ENCODE measurements around the gene PCAT7.

PCAT7 gene

DNA sequence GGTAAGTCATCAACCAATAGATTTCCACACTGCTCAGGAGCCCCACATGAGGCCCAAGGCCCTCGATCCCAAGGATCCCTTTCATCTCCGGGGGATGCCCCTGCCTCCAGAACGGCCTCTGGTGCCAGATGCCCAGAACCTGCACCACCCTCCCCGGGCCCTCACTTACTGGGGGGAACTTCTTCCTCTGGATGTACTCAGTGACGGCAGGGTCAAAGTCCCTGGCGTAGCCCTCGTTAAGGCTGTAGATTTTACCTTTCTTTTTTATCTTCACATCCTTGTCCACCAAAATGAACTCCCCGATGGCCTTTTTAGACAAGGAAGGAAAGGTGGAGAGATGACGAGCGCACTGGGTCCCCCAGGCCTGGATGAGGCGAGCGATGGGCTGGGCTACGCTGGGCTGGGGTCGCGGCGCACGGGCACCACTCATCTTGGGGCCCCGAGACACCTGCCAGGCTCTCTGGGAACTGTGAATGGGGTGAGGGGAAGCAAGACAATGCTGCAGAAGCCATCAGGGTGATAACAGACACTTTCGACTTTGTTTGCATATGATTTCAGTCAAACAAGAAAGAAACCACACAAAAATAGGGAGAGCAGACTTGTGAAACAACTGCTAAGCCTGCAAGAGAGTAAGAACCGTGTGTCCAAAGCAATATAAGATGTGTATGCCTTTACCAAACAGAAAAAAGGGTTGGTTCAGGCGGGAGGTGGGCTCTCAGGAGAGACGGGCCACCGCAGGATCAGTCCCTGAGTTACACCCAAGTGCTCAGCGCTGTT is 52.0 kb downstream of the PCAT7 start:
- no peak for DNase-seq

DNA sequence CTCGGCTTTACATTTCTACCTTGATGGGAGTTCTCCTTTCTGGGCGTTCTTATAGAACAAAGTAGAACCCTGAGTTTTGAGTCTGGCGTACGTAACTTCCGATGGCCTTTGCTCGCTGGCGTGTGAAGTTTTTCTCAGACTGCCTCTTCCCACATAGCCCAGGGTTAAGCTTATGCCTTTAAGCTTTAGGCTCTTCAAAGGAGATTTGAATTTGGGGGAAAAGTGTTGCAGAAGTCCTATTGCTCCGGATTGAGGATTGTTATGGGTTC is 52.5 kb downstream of the PCAT7 start:
- DNase-seq = no peak

DNA sequence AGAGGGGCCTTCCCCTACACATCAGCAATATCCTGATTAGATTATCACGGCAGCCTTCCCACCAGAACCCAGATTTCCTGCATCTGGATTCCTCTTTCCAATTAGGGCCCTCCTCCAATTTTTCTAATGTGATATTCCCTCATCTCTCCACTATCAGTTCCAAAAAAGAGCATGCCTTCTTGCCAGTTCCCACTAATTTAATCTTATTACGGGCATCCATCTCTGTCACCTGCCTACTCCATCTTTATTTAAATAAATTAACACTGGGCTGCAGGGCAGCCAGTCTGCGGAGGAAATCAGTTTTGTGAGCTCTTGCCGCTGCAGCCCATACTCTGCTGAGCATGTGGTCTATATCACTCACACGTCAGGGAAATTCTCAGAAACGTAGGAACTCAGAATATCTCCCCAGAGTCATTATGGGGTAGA is 55.3 kb downstream of the PCAT7 start:
- DNase-seq = no peak

DNA sequence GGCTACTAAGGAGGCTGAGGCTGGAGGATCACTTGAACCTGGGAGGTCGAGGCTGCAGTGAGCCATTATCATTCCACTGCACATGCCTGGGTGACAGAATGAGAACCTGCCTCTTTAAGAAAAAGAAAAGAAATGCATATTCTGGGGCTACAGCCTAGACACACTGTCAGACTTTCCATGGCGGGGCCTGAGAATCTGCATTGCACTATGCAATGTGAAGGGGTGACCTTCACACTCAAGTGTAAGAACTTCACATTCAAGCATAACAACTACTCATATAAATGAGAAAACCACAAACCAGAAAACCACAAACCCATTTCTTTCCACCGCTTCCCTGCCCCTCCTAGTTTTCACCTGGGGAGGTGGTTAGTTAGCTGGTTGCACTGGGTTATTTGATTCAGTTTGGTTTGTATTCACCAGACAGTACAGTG is 56.8 kb downstream of the PCAT7 start:
- DNase-seq = no peak

DNA sequence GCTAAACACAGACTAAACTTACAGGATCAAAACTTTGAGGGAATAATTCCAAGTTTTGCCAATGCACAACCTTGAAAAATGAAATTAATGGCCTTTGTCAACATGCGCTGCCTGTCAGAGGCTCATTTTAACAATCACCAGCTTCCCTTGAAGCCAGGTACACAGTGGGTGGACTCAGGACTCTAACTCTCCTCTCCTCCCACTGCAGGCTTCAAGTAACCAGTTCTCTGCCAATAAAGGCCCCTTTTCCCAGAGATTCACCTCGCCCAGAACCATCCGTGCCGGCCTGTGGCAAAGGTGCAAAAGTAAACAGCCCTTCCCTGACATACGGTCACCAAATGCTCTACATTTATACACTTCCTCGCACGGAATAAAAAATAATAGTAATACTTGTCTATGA is 57.2 kb downstream of the PCAT7 start:
- DNase-seq = no peak

DNA sequence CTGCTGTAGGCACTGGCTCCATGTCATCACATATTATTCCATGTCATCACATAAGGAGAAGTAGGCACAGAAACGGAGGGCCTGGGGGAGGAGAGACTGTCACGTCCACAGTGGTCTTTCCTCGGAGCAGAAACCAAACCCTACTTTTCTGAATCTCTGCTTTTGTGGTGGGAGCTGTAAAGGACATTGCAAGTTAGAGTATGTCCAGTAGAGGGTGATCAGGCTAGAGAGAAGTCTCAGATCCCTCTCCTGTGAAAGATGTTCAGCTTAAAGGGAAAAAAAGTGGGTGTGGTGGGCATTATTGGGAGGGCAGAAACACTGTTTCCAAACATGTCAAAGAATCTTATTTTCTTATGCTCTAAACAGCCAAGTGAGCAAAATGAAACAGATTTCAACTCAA is 58.1 kb downstream of the PCAT7 start:
- no peak for DNase-seq

DNA sequence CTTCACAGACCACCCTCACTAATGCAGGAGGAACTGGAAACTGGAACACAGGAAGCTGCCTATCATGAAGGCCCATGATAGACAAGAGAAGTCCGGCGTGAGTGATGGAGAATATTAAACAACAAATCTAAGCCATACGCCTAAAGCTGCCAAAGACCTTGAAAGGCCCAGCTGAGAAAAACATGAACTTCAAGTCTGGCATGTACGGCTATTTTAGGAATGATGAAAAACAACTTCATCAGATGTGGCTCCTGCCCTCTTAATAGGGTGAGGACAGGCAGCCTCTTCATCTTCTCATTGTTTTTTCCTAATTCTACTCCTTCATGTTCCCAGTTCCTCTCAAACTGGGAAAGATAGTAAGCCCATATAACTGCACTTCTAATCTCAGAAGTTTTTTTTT is 64.1 kb downstream of the PCAT7 start:
- no peak for DNase-seq

Measured in SW 1271 (cell line).